Tibial artery (tissue), 4 donors: ENCODE data around the gene TBC1D1.
A peak's percentile ranks its signal among the peaks of the same experiment; 100 is the strongest.

ENCODE experiments used
- DNase-seq, 2 donors: peaks; one replicate each; pipeline ENCODE4 v3.0.0-alpha.2; 2019
- H3K27ac ChIP-seq, 2 donors: fragments of 200-600 bp; sonication (generic) in 1 of 2; 1 replicate in 1 of 2; 2 replicates in 1 of 2; pipeline ENCODE4 v1.5.1; 2018 to 2019; ENCODE audit warnings: mild to moderate bottlenecking in 1 of 2
- H3K27me3 ChIP-seq, 2 donors: fragments of 200-600 bp; sonication (generic) in 1 of 2; one replicate each; pipeline versions ENCODE4 v1.5.1 to v1.6.0; 2016 to 2019
- H3K36me3 ChIP-seq, 3 donors: fragments of 200-600 bp; sonication (generic) in 2 of 3; one replicate each; pipeline ENCODE4 v1.5.1; 2016 to 2019; ENCODE audit warnings: mild to moderate bottlenecking in 2 of 3
- H3K4me1 ChIP-seq, 4 donors: fragments of 200-600 bp; sonication (generic) in 2 of 4; 1 replicate in 3 of 4; 2 replicates in 1 of 4; pipeline ENCODE4 v1.5.1; 2016 to 2019
- H3K4me3 ChIP-seq, 2 donors: fragments of 200-600 bp; sonication (generic) in 1 of 2; 1 replicate in 1 of 2; 2 replicates in 1 of 2; pipeline ENCODE4 v1.5.1; 2018 to 2019; ENCODE audit warnings: mild to moderate bottlenecking in 2 of 2
- H3K9me3 ChIP-seq, 3 donors: fragments of 200-600 bp; sonication (generic) in 1 of 3; one replicate each; pipeline ENCODE4 v1.5.1; 2016 to 2019
- CTCF ChIP-seq, 2 experiments: fragments of 200-600 bp in 1 of 2; fragments of 450-650 bp in 1 of 2; IDR thresholded peaks; one replicate each; pipeline ENCODE4 v1.5.1; 2017 to 2019; ENCODE audit warnings: antibody characterized with exemption in 2 of 2, mild to moderate bottlenecking in 1 of 2, moderate library complexity in 1 of 2
- intact Hi-C: fragments of 100-400 bp; cut with DNase I; formaldehyde crosslinking; loops from one replicate; pipeline ENCODE4 v1.15.0; 2023; ENCODE audit warnings: low total_unique reads

TBC1D1 gene

GRCh38 chr4:37889849-37890800 lies 759 bp upstream of the TBC1D1 start:
- H3K27me3 ChIP-seq = no peaks in the 10 kb centered on the region
- H3K4me3 ChIP-seq = peak overlapping the region; percentile 84 to 94
- intact Hi-C loops = loop anchor here (2.0 to 10.0 kb wide), 5 partner anchors 63 to 203 kb away; partner anchors contain the start of genes PGM2 and RELL1
- peak; percentile 34 to 52 for TF ChIP-seq CTCF (IDR thresholded peaks at IDR 0.05)
- H3K27ac ChIP-seq = peak overlapping the region; percentile 94 to 98
- DNase-seq = peak; percentile 81 to 95
- H3K4me1 ChIP-seq = peaks cover 0 to 58% (median 17%) of the 10 kb centered on the region in 4 donors
- H3K9me3 ChIP-seq = no peaks in the 10 kb centered on the region
- no peaks in the 10 kb centered on the region for H3K36me3 ChIP-seq

GRCh38 chr4:37891260-37892159 lies 626 bp downstream of the TBC1D1 start:
- H3K4me1 ChIP-seq = peaks cover 0 to 58% (median 16%) of the 10 kb centered on the region in 4 donors
- H3K9me3 ChIP-seq = no peaks in the 10 kb centered on the region
- no peaks in the 10 kb centered on the region for H3K36me3 ChIP-seq
- H3K27ac ChIP-seq = peak overlapping the region; percentile 94 to 98
- peak; percentile 57 to 83 for DNase-seq
- peak overlapping the region; percentile 84 to 94 for H3K4me3 ChIP-seq
- H3K27me3 ChIP-seq = no peaks in the 10 kb centered on the region
- intact Hi-C loops = loop anchor here (2.0 to 10.0 kb wide), 5 partner anchors 65 to 205 kb away; partner anchors contain the start of genes PGM2 and RELL1
- TF ChIP-seq CTCF (IDR thresholded peaks at IDR 0.05) = no peak

- peaks cover 0 to 63% (median 18%) of the 10 kb centered on the region in 4 donors for H3K4me1 ChIP-seq
- H3K27me3 ChIP-seq = no peaks in the 10 kb centered on the region
- TF ChIP-seq CTCF (IDR thresholded peaks at IDR 0.05) = no peak
- peak overlapping the region; percentile 94 to 98 for H3K27ac ChIP-seq
- peak in 1 of 2 donors; percentile 32 for DNase-seq
- intact Hi-C loops = loop anchor here (10.0 kb wide), 2 partner anchors 88 to 142 kb away; no protein-coding TSS in a partner anchor
- no peaks in the 10 kb centered on the region for H3K36me3 ChIP-seq
- H3K9me3 ChIP-seq = no peaks in the 10 kb centered on the region
- peak overlapping the region in 1 of 2 donors; percentile 94 for H3K4me3 ChIP-seq
These were observed 1.8 kb downstream of the TBC1D1 start for GRCh38 chr4:37892641-37893040.

- intact Hi-C loops = loop anchor here (10.0 kb wide), 2 partner anchors 88 to 142 kb away; no protein-coding TSS in a partner anchor
- H3K4me3 ChIP-seq = no peak overlapping the region
- DNase-seq = no peak
- H3K9me3 ChIP-seq = no peaks in the 10 kb centered on the region
- H3K4me1 ChIP-seq = peaks cover 0 to 63% (median 18%) of the 10 kb centered on the region in 4 donors
- H3K27ac ChIP-seq = peak overlapping the region; percentile 94 to 98
- no peak for TF ChIP-seq CTCF (IDR thresholded peaks at IDR 0.05)
- H3K36me3 ChIP-seq = no peaks in the 10 kb centered on the region
- no peaks in the 10 kb centered on the region for H3K27me3 ChIP-seq
These were observed 2.3 kb downstream of the TBC1D1 start for GRCh38 chr4:37893164-37893563.

- Histone ChIP-seq H3K36me3 (no peaks in the 10 kb centered on the region), H3K27me3 (no peaks in the 10 kb centered on the region), H3K4me1 (peaks cover 0 to 54% (median 9%) of the 10 kb centered on the region in 4 donors), H3K27ac (no peak overlapping the region), H3K9me3 (no peaks in the 10 kb centered on the region), H3K4me3 (no peak overlapping the region)
- TF ChIP-seq CTCF (IDR thresholded peaks at IDR 0.05) = no peak
- no peak for DNase-seq
- intact Hi-C loops = loop anchor here (10.0 kb wide), 2 partner anchors 90 to 140 kb away; no protein-coding TSS in a partner anchor
These were observed 4.4 kb downstream of the TBC1D1 start for GRCh38 chr4:37895271-37895670.
